Fibroblast of mammary gland (primary cell): ENCODE measurements around the gene PSEN2.

Experiments
- DNase-seq: peaks from one replicate; pipeline ENCODE4 v3.0.0-alpha.2; 2010; ENCODE audit warnings: low read depth
- H3K4me3 ChIP-seq: 2 replicates; pipeline ENCODE4 v1.5.1; 2011; ENCODE audit warnings: low read depth, mild to moderate bottlenecking, low read length, moderate library complexity; ENCODE audit not compliant: control insufficient read depth
- CTCF ChIP-seq: conservative IDR thresholded peaks from 2 replicates; pipeline ENCODE4 v1.5.1; 2011; ENCODE audit warnings: low read depth, low read length, inconsistent platforms; ENCODE audit not compliant: control insufficient read depth, insufficient read depth

Gene PSEN2

GRCh38 chr1:226865590-226865989 is 4.8 kb upstream of the PSEN2 start:
- no peak overlapping the region for H3K4me3 ChIP-seq
- no peak for DNase-seq
- TF ChIP-seq CTCF: no peak

- no peak for DNase-seq
- TF ChIP-seq CTCF: no peak
- no peak overlapping the region for H3K4me3 ChIP-seq
Observed at GRCh38 chr1:226867461-226868054, 2.9 kb upstream of the PSEN2 start.

- no peak for TF ChIP-seq CTCF
- H3K4me3 ChIP-seq: no peak overlapping the region
- no peak for DNase-seq
Observed at GRCh38 chr1:226868726-226869125, 1.7 kb upstream of the PSEN2 start.

- no peak for TF ChIP-seq CTCF
- DNase-seq: peak; percentile 9
- peak overlapping the region; percentile 43 for H3K4me3 ChIP-seq
Observed at GRCh38 chr1:226870026-226870400, 403 bp upstream of the PSEN2 start.

GRCh38 chr1:226871636-226872327 is 1.4 kb downstream of the PSEN2 start:
- TF ChIP-seq CTCF: no peak
- DNase-seq: no peak
- H3K4me3 ChIP-seq: peak overlapping the region; percentile 59

GRCh38 chr1:226872437-226872836 is 2.0 kb downstream of the PSEN2 start:
- no peak overlapping the region for H3K4me3 ChIP-seq
- no peak for DNase-seq
- TF ChIP-seq CTCF: no peak
